HepG2 (cell line): Measurements from ENCODE around the gene PSME3IP1. TPM values are rescaled to one million over a fixed set of nuclear protein-coding genes. Genes with fewer than 3 reads are reported as not detected.

ENCODE experiments used
- BCL3 ChIP-seq: sonication (generic); formaldehyde crosslinking; IDR thresholded peaks from 2 replicates; pipeline ENCODE4 v1.5.1; 2020; ENCODE audit warnings: mild to moderate bottlenecking, missing genetic modification reagents, moderate library complexity
- CREM ChIP-seq, 2 experiments: sonication (generic) in 1 of 2; formaldehyde crosslinking in 1 of 2; IDR thresholded peaks; 2 replicates each; pipeline versions ENCODE4 v1.4.0 to v1.6.1; 2016 to 2020; ENCODE audit warnings: antibody characterized with exemption in 1 of 2, mild to moderate bottlenecking in 1 of 2, missing genetic modification reagents in 1 of 2
- DR1 ChIP-seq: sonication (generic); formaldehyde crosslinking; IDR thresholded peaks from 2 replicates; pipeline ENCODE4 v1.8.0; 2021; ENCODE audit warnings: mild to moderate bottlenecking, missing genetic modification reagents, inconsistent platforms
- ETV5 ChIP-seq: IDR thresholded peaks from 2 replicates; pipeline ENCODE4 v1.6.1; 2018; ENCODE audit warnings: missing biosample characterization, missing genetic modification reagents, inconsistent platforms, borderline replicate concordance
- KLF11 ChIP-seq: IDR thresholded peaks from 2 replicates; pipeline ENCODE4 v1.6.1; 2016; ENCODE audit warnings: missing compliant biosample characterization
- MLLT10 ChIP-seq: sonication (generic); formaldehyde crosslinking; IDR thresholded peaks from 2 replicates; pipeline ENCODE4 v1.4.0; 2020; ENCODE audit warnings: missing genetic modification reagents
- MZF1 ChIP-seq: sonication (generic); formaldehyde crosslinking; IDR thresholded peaks from 2 replicates; pipeline ENCODE4 v1.8.1; 2023; ENCODE audit warnings: mild to moderate bottlenecking, missing genetic modification reagents, borderline replicate concordance
- NFIC ChIP-seq: IDR thresholded peaks from 2 replicates; pipeline ENCODE4 v1.6.1; 2012; ENCODE audit warnings: mild to moderate bottlenecking, low read length, inconsistent platforms
- PBX3 ChIP-seq: sonication (generic); formaldehyde crosslinking; IDR thresholded peaks from 2 replicates; pipeline ENCODE4 v1.8.1; 2023; ENCODE audit warnings: missing genetic modification reagents, inconsistent platforms, borderline replicate concordance
- PCBP1 ChIP-seq: fragments of 200-400 bp; formaldehyde crosslinking; IDR thresholded peaks from 2 replicates; pipeline ENCODE4 v1.6.1; 2017; ENCODE audit warnings: mild to moderate bottlenecking, low read depth, low read length, borderline replicate concordance
- PHB2 ChIP-seq: fragments of 450-650 bp; IDR thresholded peaks from 2 replicates; pipeline ENCODE4 v1.6.1; 2018; ENCODE audit not compliant: partially characterized antibody
- SMAD9 ChIP-seq: sonication (generic); formaldehyde crosslinking; IDR thresholded peaks from 2 replicates; pipeline ENCODE4 v1.5.1; 2020; ENCODE audit warnings: mild to moderate bottlenecking, missing genetic modification reagents
- SMARCE1 ChIP-seq: fragments of 450-650 bp; IDR thresholded peaks from 2 replicates; pipeline ENCODE4 v1.6.1; 2017; ENCODE audit warnings: borderline replicate concordance
- ZFP37 ChIP-seq: sonication (generic); formaldehyde crosslinking; IDR thresholded peaks from 2 replicates; pipeline ENCODE4 v1.4.0; 2020; ENCODE audit warnings: missing genetic modification reagents, borderline replicate concordance
- ZMAT5 ChIP-seq: sonication (generic); formaldehyde crosslinking; IDR thresholded peaks from 2 replicates; pipeline ENCODE4 v1.5.0; 2020; ENCODE audit warnings: mild to moderate bottlenecking, low read depth, missing genetic modification reagents, borderline replicate concordance
- ZNF10 ChIP-seq: sonication (generic); formaldehyde crosslinking; IDR thresholded peaks from 2 replicates; pipeline ENCODE4 v1.4.0; 2020; ENCODE audit warnings: mild to moderate bottlenecking, low read depth, missing genetic modification reagents, borderline replicate concordance
- ZNF18 ChIP-seq: sonication (generic); formaldehyde crosslinking; IDR thresholded peaks from 2 replicates; pipeline ENCODE4 v1.8.0; 2022; ENCODE audit warnings: mild to moderate bottlenecking, missing genetic modification reagents; ENCODE audit not compliant: insufficient replicate concordance
- ZNF205 ChIP-seq: IDR thresholded peaks from 2 replicates; pipeline ENCODE4 v1.6.1; 2018; ENCODE audit warnings: missing biosample characterization, missing genetic modification reagents
- ZNF367 ChIP-seq: sonication (generic); formaldehyde crosslinking; IDR thresholded peaks from 2 replicates; pipeline ENCODE4 v1.4.0; 2020; ENCODE audit warnings: missing genetic modification reagents, borderline replicate concordance
- ZNF383 ChIP-seq: sonication (generic); formaldehyde crosslinking; IDR thresholded peaks from 2 replicates; pipeline ENCODE4 v1.4.0; 2020; ENCODE audit warnings: missing genetic modification reagents, mild to moderate bottlenecking, borderline replicate concordance
- ZNF501 ChIP-seq: sonication (generic); formaldehyde crosslinking; IDR thresholded peaks from 2 replicates; pipeline ENCODE4 v1.5.1; 2020; ENCODE audit warnings: mild to moderate bottlenecking, moderate library complexity, missing genetic modification reagents
- ZNF557 ChIP-seq: sonication (generic); formaldehyde crosslinking; IDR thresholded peaks from 2 replicates; pipeline ENCODE4 v1.4.0; 2020; ENCODE audit warnings: missing genetic modification reagents
- ZNF740 ChIP-seq: sonication (generic); formaldehyde crosslinking; IDR thresholded peaks from 2 replicates; pipeline ENCODE4 v1.4.0; 2020; ENCODE audit warnings: missing genetic modification reagents
- ZNF792 ChIP-seq: IDR thresholded peaks from 2 replicates; pipeline ENCODE4 v1.6.1; 2016
- polyA plus RNA-seq, 8 experiments: library from polyadenylated mRNA; depleted of rRNA in 3 of 8; stranded (reverse) in 7 of 8; unstranded in 1 of 8; fragments of >200 nt; fragmentation: Illumina TruSeq in 4 of 8; extraction: Trizol in 4 of 8; gene quantifications; 2 replicates each; pipeline versions ENCODE4 v1.2.1 to v1.2.3, GENCODE V29; 2011 to 2016; ENCODE audit warnings: low read depth in 4 of 8, missing spikeins in 1 of 8, mixed read lengths in 1 of 8; ENCODE audit not compliant: insufficient read depth in 1 of 8
- total RNA-seq, 5 experiments: library from RNA; depleted of rRNA; stranded (reverse); fragments of >200 nt; fragmentation: Illumina TruSeq; extraction: Trizol; gene quantifications; 2 replicates each; pipeline ENCODE4 v1.2.3, GENCODE V29; 2016; ENCODE audit warnings: low read depth in 1 of 5

PSME3IP1 gene
- total and polyA plus RNA-seq, 2 of the 13 experiments (the other 11 are each of a cell fraction or from before 2014, with no cell fraction given): 90.8 to 99.8 TPM

GRCh38 chr16:57156351-57156703 is 29.5 kb downstream of the PSME3IP1 start (continued):
- TF ChIP-seq BCL3 (CRISPR knock-in tag) (no peak), DR1 (CRISPR knock-in tag) (no peak), CREM (IDR thresholded peaks at IDR 0.05) (peak; percentile 81), CREM (CRISPR knock-in tag; IDR thresholded peaks at IDR 0.05) (no peak), ZNF10 (no peak), ZFP37 (CRISPR knock-in tag) (no peak), PCBP1 (no peak), ZMAT5 (no peak), ZNF740 (CRISPR knock-in tag) (no peak), ZNF383 (no peak), KLF11 (CRISPR knock-in tag) (peak; percentile 51; the same call in 1 of the 2 replicates), ZNF792 (0 out of 2 replicates have a peak, but pooled peaks have one; percentile 55), MLLT10 (CRISPR knock-in tag) (no peak), NFIC (peak; percentile 82; the same call in 1 of the 2 replicates), ZNF18 (CRISPR knock-in tag) (no peak), SMAD9 (CRISPR knock-in tag) (no peak), SMARCE1 (no peak), ZNF557 (CRISPR knock-in tag) (no peak), ZNF367 (CRISPR knock-in tag) (no peak), ZNF205 (CRISPR knock-in tag) (no peak), ETV5 (CRISPR knock-in tag) (peak; percentile 91), ZNF501 (CRISPR knock-in tag) (no peak), MZF1 (CRISPR knock-in tag) (no peak), PBX3 (CRISPR knock-in tag) (no peak), PHB2 (no peak)
